ENCODE data around the gene PEX14. TPM values are rescaled to one million over a fixed set of nuclear protein-coding genes. Genes with fewer than 3 reads are reported as not detected.

The PEX14 gene
- total RNA-seq, 1 donor from 2014 or later, result 19.2 TPM

GRCh38 chr1:10639775-10640578 is 165.2 kb downstream of the PEX14 start:
- TF ChIP-seq CTCF (conservative IDR thresholded peaks at IDR 0.05; ENCODE audit: low read depth, low read length), result no peak
- DNase-seq (ENCODE audit: low read depth), result no peak
- H3K4me3 ChIP-seq (ENCODE audit: low read depth, low read length), result no peak overlapping the region

GRCh38 chr1:10640843-10641553 is 166.2 kb downstream of the PEX14 start:
- no peak for TF ChIP-seq CTCF (conservative IDR thresholded peaks at IDR 0.05; ENCODE audit: low read depth, low read length)
- DNase-seq (ENCODE audit: low read depth), result no peak
- no peak overlapping the region for H3K4me3 ChIP-seq (ENCODE audit: low read depth, low read length)

GRCh38 chr1:10641976-10642375 is 167.2 kb downstream of the PEX14 start:
- DNase-seq (ENCODE audit: low read depth), result no peak
- H3K4me3 ChIP-seq (ENCODE audit: low read depth, low read length), result no peak overlapping the region
- TF ChIP-seq CTCF (conservative IDR thresholded peaks at IDR 0.05; ENCODE audit: low read depth, low read length), result no peak

- H3K4me3 ChIP-seq (ENCODE audit: low read depth, low read length), result no peak overlapping the region
- no peak for TF ChIP-seq CTCF (conservative IDR thresholded peaks at IDR 0.05; ENCODE audit: low read depth, low read length)
- DNase-seq (ENCODE audit: low read depth), result no peak
Measured at GRCh38 chr1:10642403-10643080, 167.8 kb downstream of the PEX14 start.

- H3K4me3 ChIP-seq (ENCODE audit: low read depth, low read length), result no peak overlapping the region
- DNase-seq (ENCODE audit: low read depth), result no peak
- no peak for TF ChIP-seq CTCF (conservative IDR thresholded peaks at IDR 0.05; ENCODE audit: low read depth, low read length)
Measured at GRCh38 chr1:10643607-10644306, 169.0 kb downstream of the PEX14 start.

- TF ChIP-seq CTCF (conservative IDR thresholded peaks at IDR 0.05; ENCODE audit: low read depth, low read length), result no peak
- no peak for DNase-seq (ENCODE audit: low read depth)
Measured at GRCh38 chr1:10644307-10645128, 169.8 kb downstream of the PEX14 start.

More at GRCh38 chr1:10644307-10645128, 169.8 kb downstream of the PEX14 start:
- no peak overlapping the region for H3K4me3 ChIP-seq (ENCODE audit: low read depth, low read length)

All from epithelial cell of proximal tubule (primary cell).